HG03159 (cell line): ENCODE data around the gene NYAP2.

Source experiments
- ATAC-seq: cut with Tn5 transposase; IDR thresholded peaks from one replicate; pipeline ENCODE4 v1.9.1; 2021; ENCODE audit warnings: mild to moderate bottlenecking, moderate library complexity; ENCODE audit not compliant: unreplicated experiment

NYAP2 gene

GRCh38 chr2:225428360-225428759 is 28.9 kb downstream of the NYAP2 start:
- ATAC-seq = no peak

- ATAC-seq = no peak
These were observed 30.2 kb downstream of the NYAP2 start for GRCh38 chr2:225429717-225430116.

GRCh38 chr2:225431105-225431863 is 31.8 kb downstream of the NYAP2 start:
- no peak for ATAC-seq

- ATAC-seq = no peak
These were observed 34.5 kb downstream of the NYAP2 start for GRCh38 chr2:225434014-225434413.

GRCh38 chr2:225437319-225437718 is 37.8 kb downstream of the NYAP2 start:
- no peak for ATAC-seq

- no peak for ATAC-seq
These were observed 38.7 kb downstream of the NYAP2 start for GRCh38 chr2:225438248-225438647.

GRCh38 chr2:225452677-225453076 is 53.2 kb downstream of the NYAP2 start:
- no peak for ATAC-seq

- no peak for ATAC-seq
These were observed 54.9 kb downstream of the NYAP2 start for GRCh38 chr2:225454412-225454811.

- ATAC-seq = no peak
These were observed 57.2 kb downstream of the NYAP2 start for GRCh38 chr2:225456619-225457260.

- no peak for ATAC-seq
These were observed 58.0 kb downstream of the NYAP2 start for GRCh38 chr2:225457482-225457881.

- ATAC-seq = peak; percentile 71
These were observed 59.1 kb downstream of the NYAP2 start for GRCh38 chr2:225458431-225459117.

GRCh38 chr2:225462417-225462816 is 62.9 kb downstream of the NYAP2 start:
- ATAC-seq = no peak

GRCh38 chr2:225462945-225463344 is 63.4 kb downstream of the NYAP2 start:
- no peak for ATAC-seq

- no peak for ATAC-seq
These were observed 63.9 kb downstream of the NYAP2 start for GRCh38 chr2:225463449-225463848.

GRCh38 chr2:225464346-225465025 is 65.0 kb downstream of the NYAP2 start:
- peak; percentile 90 for ATAC-seq

GRCh38 chr2:225465827-225466226 is 66.3 kb downstream of the NYAP2 start:
- no peak for ATAC-seq

- ATAC-seq = no peak
These were observed 67.5 kb downstream of the NYAP2 start for GRCh38 chr2:225466891-225467604.

- no peak for ATAC-seq
These were observed 68.6 kb downstream of the NYAP2 start for GRCh38 chr2:225468131-225468530.

GRCh38 chr2:225471039-225471438 is 71.5 kb downstream of the NYAP2 start:
- ATAC-seq = no peak

- ATAC-seq = no peak
These were observed 72.0 kb downstream of the NYAP2 start for GRCh38 chr2:225471482-225471881.

GRCh38 chr2:225472161-225472560 is 72.7 kb downstream of the NYAP2 start:
- no peak for ATAC-seq
